Measurements from ENCODE around the gene DMD. TPM values are rescaled to one million over a fixed set of nuclear protein-coding genes. Genes with fewer than 3 reads are reported as not detected.

Gene DMD
- total RNA-seq, 1 donor from 2014 or later: 61.6 TPM

GRCh38 chrX:31237189-31237588, 1974.2 kb downstream of the DMD start:
- no peak for DNase-seq (ENCODE audit: low spot score)

GRCh38 chrX:31236231-31236630, 1975.1 kb downstream of the DMD start:
- no peak for DNase-seq (ENCODE audit: low spot score)

- no peak for DNase-seq (ENCODE audit: low spot score)
Measured at GRCh38 chrX:31233941-31234496, 1977.3 kb downstream of the DMD start.

GRCh38 chrX:31232506-31232905, 1978.8 kb downstream of the DMD start:
- no peak for DNase-seq (ENCODE audit: low spot score)

GRCh38 chrX:31228909-31229308, 1982.4 kb downstream of the DMD start:
- DNase-seq (ENCODE audit: low spot score): no peak

- no peak for DNase-seq (ENCODE audit: low spot score)
Measured at GRCh38 chrX:31228415-31228832, 1982.9 kb downstream of the DMD start.

- DNase-seq (ENCODE audit: low spot score): no peak
Measured at GRCh38 chrX:31227250-31227649, 1984.1 kb downstream of the DMD start.

GRCh38 chrX:31225819-31226218, 1985.5 kb downstream of the DMD start:
- DNase-seq (ENCODE audit: low spot score): no peak

- no peak for DNase-seq (ENCODE audit: low spot score)
Measured at GRCh38 chrX:31224381-31225012, 1986.9 kb downstream of the DMD start.

- DNase-seq (ENCODE audit: low spot score): no peak
Measured at GRCh38 chrX:31223817-31224216, 1987.5 kb downstream of the DMD start.

- no peak for DNase-seq (ENCODE audit: low spot score)
Measured at GRCh38 chrX:31222946-31223345, 1988.4 kb downstream of the DMD start.

- DNase-seq (ENCODE audit: low spot score): no peak
Measured at GRCh38 chrX:31219174-31219573, 1992.2 kb downstream of the DMD start.

- DNase-seq (ENCODE audit: low spot score): no peak
Measured at GRCh38 chrX:31217084-31217483, 1994.3 kb downstream of the DMD start.

GRCh38 chrX:31215277-31215815, 1996.0 kb downstream of the DMD start:
- DNase-seq (ENCODE audit: low spot score): no peak

GRCh38 chrX:31213941-31214340, 1997.4 kb downstream of the DMD start:
- DNase-seq (ENCODE audit: low spot score): no peak

- DNase-seq (ENCODE audit: low spot score): no peak
Measured at GRCh38 chrX:31212856-31213748, 1998.2 kb downstream of the DMD start.

GRCh38 chrX:31209005-31209628, 2002.2 kb downstream of the DMD start:
- no peak for DNase-seq (ENCODE audit: low spot score)

- DNase-seq (ENCODE audit: low spot score): no peak
Measured at GRCh38 chrX:31201503-31201902, 2009.8 kb downstream of the DMD start.

GRCh38 chrX:31200430-31200829, 2010.9 kb downstream of the DMD start:
- DNase-seq (ENCODE audit: low spot score): no peak

GRCh38 chrX:31199840-31200114, 2011.6 kb downstream of the DMD start:
- DNase-seq (ENCODE audit: low spot score): no peak

- DNase-seq (ENCODE audit: low spot score): no peak
Measured at GRCh38 chrX:31199056-31199839, 2012.1 kb downstream of the DMD start.

Measured in ureter (tissue), 1 donor.